Activated effector memory CD4-positive, alpha-beta T cell treated with Interleukin-2 at 50 U/mL for 16 hours (primary cell): ENCODE measurements around the gene ZNRF1.

ENCODE experiments used
- DNase-seq: peaks from one replicate; pipeline ENCODE4 v3.0.0-alpha.2; 2020

ZNRF1 gene

DNA sequence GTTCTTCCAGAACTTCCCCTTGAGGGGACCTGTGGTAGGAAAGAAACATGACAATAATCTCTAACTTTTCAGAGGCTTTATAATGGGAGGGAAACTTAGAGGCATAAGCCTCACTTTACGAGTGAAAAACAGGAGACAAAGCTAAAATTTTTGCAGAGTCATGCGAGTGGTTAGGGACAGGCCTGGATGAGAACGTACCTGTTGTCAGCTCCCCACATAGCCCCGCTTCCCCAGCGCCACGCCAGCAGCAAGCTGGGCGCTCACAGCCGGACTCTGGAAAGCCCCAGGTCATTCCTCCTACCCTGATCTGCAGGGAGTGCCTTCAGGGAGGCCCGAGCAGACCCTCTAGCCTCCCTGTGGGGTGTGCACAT lies 64.1 kb downstream of the ZNRF1 start:
- DNase-seq: no peak

DNA sequence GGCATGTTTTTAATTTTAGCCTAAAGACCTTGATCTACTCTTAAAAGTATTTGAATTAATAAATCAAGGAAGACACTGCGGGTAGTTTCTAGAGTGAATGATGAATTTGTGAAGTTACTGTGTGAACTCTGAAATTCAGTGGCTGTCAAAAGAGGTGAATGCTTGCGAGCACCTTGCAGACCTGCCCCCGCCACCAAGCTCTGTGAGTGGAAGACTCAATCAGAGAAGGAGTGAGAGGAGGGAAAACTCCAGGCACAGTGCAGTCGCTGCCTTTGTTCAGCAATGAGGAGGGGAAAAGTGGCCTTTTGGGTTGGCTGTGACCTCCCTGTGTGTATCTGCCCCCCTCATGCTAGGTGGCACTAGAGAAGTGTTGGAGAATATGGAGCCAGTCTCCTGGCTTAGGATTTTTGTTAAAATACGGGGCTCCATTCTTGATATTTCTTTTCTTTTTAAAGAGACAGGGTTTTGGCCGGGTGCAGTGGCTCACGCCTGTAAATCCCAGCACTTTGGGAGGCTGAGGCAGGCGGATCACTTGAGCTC lies 64.8 kb downstream of the ZNRF1 start:
- DNase-seq: no peak

DNA sequence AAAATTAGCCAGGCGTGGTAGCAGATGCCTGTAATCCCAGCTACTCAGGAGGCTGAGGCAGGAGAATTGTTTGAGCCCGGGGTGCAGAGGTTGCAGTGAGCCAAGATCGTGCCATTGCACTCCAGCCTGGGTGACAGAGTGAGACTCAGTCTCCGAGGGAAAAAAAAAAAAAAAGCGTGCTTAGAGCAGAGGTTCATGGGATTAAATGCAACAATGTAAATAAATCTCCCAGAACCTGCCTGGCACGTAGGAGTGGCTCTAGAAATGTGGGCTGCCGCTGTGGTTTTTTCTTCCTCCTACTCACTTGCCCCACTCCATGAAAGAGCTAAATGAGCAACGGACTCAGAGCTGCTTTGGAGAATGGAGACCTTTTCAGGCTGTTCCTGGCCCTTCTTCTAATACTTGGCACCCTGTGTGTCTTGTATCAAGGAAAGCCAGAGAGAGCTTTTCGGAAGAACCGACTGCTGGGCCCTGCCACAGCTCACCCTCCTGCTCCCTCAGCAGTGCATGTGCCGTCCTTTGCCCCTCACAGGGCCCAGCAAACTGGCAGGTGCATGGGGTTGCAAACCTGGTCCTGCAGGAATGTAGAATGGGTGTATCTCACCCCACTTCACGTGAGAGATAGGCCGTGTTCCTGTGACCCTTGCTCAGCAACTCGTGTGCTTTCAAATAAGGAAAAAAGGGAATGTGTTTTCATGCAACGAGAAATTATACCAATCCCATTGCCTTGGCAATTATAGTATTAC lies 65.8 kb downstream of the ZNRF1 start:
- no peak for DNase-seq

DNA sequence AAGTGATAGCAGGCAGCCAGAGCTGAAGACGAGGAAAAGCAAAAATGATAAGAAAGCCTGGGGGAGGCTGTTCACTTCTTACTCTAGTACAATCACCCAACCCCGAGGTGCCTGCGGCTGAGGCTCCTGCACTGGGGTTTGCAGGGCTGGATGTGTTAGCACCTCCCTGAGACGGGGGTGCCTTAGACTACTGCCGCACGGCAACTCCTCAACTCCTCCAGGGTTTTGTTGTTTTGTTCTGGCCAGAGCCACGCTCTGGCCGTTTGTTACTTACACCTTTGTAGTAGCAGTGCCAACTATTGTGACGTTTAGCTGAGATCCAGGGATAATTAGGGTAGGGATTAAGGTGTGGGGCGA lies 66.3 kb downstream of the ZNRF1 start:
- DNase-seq: peak; percentile 18

DNA sequence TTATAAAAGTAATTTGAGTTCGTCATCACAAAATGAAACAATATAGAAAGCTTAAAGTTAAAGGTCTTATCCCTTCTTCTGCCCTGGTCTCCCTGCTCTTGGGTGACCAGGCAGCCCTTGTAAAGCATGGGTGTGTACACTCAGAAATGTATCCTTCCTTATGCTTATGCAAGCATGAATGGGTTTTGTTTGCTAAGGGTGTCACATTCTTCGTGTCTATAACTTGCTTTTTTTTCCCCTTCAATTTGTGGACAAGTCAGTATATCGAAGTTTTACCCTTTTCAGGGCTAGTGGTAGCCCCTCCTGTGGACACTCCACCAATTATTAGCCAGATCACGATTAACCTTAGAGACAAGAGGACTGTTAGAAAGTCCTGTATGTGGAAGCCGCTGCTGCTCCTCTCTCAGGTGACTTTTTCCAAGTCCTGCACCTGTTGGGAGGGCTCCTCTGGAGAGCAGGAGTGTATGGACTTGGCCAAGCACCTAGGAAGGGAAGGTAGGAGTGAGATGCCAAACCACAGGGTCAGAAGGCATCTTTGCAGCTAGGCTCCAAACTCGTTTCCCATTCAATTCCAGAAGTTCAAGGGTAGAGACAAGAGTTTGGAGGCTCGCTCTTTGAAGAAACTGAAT lies 66.8 kb downstream of the ZNRF1 start:
- DNase-seq: no peak

DNA sequence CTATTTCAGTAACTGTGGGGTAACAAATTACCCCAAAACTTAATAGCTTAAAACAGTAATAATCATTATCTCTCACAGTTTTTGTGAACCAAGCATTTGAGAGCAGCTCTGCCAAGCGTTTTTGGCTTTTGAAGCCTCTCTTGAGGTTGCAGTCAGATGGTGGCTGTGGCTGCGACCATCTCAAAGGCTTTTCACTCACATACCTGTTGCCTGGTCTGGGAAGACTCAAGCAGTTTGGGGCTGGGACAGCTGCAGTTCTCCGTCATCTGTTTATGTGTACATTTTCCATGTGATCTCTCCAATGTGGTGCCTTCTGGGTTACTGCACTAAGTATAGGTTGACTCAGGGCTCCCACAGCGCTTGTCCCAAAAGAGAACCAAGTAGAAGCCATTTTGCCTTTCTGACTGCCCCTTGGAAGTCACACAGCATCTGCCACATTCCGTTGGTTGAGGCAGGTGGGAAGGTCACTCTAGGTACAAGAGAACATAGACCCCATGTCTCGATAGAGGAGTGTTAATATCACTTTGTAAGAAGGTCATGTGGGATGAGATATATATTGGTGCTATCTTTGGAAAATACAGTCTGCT lies 68.1 kb downstream of the ZNRF1 start:
- DNase-seq: no peak

DNA sequence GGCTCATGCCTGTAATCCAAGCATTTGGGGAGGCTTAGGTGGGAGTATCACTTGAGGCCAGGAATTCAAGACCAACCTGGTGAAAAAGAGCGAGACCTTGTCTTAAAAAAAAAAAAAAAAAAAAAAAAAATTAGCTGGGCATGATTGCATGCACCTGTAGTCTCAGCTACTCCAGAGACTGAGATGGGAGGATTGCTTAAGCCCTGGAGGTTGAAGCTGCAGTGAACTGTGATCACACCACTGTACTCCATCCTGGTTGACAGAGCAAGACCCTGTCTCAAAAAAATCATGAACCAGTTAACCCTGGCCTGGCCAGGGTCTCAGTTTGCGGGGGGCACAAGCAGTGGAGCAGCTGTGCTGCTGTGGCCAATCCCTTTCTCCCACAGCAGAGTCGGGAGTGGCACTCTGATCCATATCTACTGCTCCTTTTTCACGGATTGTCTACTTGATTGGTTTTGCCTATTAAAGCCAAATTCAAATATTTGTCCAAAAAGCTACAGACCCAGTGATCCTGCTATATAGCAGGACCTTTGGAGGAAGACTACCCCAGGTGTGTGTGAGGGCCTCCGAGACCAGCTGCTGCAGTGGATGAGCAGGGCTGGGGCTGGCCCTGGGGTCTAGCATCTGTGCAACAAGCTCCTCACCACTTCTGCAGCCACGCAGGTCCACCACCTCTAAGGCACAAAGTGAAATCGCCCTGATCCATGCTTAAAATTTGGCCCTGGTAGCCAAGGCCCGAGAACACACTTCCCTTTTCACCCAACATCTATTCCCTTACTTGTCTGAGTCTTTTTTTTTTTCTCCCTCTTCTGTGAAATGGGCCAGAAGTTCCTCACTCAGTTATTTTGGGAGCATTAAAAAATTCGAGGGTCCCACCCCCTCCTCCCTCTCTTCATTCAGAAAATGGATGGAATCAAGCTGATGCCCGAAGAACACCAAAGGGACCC lies 69.5 kb downstream of the ZNRF1 start:
- DNase-seq: no peak

DNA sequence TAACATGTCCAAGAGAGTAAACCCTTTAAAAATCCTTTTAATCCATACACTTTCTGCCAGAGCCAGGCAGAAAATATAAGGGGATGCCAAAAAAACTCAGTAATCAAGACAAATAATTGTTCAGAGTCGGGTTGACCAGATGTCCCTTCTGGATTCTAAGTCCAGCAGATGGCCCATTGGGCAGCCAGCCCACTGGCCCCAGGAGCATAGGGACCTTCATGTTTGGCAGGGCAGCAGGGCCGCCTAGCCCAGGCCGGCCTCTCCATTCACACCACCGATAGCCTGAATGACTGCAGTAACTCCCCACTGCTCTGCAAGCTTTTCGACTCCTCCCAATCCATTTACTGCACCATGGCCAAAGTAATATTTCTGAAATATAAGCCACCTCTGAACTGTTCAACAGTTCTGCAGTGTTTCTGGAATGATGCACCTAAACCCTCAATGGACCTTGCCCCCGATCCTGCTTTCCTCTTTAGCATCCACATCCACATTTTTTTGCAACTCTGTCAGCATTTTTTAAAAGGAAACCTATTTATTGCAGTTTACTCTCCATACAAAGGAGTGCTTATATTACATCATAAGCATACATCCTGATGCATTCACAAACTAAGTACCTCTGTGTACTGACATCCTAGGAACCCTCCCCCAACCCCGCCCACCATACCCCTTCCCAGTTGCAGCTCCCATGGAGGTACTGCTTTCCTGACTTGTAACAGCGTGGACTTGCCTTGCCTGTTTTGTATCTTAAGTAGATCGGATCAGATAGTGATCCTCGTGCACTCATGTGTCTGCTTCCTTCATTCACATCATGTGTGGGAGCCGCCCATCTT lies 71.4 kb downstream of the ZNRF1 start:
- no peak for DNase-seq

DNA sequence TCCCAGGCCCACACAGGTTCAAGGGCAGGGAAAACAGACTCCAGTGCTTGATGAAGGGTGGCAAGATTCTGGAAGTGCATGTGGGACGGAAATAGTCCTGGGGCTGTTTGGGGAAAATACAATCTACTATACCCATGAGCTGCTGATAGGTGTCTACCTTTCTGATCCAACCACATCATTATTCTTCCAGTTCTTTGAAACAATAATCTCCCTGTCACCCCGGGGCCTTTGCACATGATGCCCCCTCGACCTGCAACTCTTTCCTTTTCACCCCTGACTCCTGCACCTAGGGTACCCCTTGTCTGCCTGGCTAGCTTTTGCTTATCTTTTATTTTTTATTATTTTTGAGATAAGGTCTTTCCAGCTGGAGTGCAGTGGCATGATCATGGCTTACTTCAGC lies 72.8 kb downstream of the ZNRF1 start:
- no peak for DNase-seq

DNA sequence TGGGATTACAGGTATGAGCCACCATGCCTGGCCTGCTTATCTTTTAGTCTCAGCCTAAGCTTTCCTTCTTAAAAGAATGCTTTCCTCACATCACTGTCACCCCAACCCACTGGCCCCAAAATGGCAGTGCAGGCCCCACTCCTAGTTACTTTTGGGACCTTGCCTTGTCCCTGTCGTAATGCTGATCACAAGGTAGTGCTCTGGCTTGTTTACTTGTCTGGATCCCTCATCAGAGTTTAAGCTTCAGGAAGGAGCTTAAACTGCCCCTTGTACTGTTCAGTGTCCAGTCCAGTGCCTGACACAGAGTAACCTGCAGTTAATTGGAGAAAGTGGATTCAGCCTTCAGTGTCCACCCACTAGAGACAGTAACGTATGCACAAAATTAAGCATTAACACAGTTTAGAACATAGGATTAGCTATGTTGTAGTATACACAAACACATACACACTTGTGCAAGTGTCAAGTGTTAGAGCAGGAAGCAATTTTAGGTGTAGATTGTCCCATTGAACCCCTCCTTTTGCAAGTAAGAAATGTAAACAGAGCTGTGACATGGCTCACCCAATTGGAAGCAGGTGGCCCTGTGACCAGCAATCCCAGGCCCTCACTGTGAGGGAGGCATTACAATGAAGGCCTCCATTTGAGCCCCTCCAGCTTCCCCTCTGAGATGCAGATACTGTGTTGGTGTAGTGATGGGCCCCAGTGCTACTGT lies 73.6 kb downstream of the ZNRF1 start:
- DNase-seq: no peak

DNA sequence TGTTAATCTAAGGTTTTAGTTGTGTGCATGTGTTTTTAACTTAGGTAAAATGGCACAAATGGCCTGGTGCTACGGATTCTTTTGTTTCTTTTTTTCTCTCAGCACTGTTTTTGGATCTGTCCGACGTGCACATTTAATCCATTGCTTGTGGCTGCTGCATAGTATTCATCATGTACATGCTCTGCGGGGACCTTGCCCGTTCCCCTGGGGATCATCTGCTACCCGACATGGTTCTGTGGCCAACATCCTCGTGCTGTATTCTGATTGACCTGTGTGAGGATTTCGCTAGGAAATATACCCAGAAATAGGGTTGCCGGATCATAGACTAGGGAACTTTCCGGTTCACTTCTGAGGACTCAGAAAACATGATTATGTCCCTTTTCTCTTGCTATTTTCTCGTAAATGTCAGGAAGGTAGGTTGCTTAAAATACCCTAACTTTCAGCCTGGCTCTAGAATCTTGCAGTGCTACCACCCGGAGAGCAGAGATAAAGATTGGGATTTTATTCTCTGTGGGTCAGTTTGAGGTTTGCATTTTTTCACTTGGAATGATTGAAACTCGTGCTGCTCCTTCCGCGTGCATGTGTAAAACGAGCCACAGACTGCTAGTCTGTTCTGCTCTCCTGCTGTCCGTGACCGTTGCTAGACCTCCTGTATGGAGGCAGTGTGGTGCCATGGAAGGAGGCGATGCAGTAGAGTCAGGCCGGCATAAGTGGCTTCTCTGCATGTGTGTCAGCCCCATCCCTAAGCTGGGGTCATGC lies 74.9 kb downstream of the ZNRF1 start:
- DNase-seq: no peak

DNA sequence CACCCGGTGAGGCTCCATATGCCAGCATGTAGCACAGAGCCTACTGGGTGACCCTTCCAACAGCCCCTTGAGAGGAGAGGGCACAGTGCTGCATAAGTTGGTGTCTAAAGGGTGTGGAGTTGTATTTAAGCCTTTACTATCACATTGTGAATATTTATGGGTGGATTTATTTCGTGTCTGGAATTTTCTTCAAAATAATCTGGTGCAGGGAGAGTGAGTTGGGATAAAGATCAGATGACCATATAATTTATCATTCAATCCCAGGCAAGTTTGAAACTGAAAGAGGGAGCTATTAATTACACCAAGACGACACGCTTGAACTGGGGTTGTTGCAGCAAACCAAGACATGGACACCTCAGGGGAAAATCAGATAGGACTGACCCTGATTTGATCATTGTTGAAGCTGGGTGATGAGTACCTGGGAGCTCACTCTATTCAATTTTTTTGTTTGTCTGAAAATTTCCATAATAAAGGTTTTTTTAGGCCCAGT lies 75.5 kb downstream of the ZNRF1 start:
- DNase-seq: no peak

DNA sequence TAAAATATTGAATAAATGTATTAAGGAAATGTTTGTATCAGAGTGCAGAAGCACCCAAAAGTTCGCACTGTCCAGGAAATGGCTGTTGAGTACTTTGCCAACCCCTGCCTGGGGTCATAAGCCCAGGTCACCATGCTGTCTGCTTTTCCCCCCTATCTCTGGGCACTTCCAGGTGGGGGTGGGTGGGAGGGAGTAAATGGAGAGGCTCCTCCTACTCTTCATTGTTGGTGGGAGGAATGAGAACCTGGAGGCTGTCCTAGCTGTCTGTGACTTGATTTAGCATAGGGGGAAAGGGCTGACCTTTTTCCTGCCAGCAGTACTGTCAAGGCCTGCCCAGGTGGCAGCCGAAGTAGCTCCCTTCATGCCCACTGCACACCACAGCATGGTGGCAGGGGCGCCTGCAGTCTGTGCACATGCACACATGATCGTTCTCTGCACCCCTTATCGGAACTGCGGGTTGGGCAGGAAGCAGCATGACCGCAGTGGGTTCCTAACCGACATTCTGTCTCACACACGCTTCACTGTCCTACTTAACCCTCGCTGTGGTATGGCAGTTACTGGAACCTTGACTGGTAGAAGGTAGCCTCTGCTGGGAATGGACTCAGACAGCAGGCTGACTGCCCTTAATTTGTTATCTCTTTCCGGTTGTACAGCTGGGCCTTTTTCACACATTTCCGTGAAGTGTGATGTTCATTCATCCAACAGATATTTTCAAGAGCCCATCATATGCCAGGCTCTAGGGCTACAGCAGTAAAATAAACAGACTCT lies 76.3 kb downstream of the ZNRF1 start:
- peak; percentile 82 for DNase-seq

DNA sequence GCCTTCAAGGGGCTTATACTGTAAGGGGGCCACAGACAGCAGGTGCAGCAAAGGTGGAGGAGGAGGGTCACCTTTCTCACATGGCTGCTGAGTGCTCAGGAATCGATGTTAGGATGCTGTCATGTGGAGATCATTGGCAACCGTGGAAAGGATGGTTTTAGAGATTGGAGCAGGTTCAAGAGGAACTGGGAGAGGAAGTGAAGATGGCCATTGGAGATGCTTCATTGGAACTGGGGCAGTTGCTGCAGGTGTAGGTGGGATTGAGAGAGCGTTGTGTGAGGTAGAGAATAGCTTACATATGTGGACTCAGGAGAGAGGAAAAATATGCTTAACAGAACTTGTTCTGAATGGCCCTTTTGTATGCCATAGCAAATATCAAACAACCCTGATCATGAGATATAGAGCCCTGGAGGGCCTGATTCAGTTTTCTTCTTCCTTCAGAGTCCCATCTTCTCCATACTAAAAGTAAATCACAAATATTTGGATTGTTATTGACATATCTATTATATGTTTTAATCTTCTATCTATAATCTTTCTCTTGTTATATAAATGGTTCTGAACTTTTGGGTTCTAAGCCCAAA lies 77.0 kb downstream of the ZNRF1 start:
- no peak for DNase-seq

DNA sequence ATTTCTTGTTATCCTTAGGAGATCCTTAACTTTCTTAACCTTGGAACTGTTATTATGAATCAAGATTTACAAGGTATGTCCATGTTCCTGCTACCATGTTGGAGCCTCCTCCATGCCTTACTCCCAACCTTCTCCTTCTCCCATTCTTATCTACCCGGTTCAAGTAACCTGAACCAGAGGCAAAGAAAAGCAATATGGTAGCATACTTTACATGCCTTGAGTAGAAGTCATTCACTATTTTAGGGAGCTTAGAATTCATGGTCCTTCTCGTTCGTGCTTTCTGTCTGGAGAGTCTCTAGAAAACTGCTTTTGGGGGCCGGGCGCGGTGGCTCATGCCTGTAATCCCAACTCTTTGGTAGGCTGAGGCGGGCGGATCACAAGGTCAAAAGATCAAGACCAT lies 80.1 kb downstream of the ZNRF1 start:
- DNase-seq: no peak

DNA sequence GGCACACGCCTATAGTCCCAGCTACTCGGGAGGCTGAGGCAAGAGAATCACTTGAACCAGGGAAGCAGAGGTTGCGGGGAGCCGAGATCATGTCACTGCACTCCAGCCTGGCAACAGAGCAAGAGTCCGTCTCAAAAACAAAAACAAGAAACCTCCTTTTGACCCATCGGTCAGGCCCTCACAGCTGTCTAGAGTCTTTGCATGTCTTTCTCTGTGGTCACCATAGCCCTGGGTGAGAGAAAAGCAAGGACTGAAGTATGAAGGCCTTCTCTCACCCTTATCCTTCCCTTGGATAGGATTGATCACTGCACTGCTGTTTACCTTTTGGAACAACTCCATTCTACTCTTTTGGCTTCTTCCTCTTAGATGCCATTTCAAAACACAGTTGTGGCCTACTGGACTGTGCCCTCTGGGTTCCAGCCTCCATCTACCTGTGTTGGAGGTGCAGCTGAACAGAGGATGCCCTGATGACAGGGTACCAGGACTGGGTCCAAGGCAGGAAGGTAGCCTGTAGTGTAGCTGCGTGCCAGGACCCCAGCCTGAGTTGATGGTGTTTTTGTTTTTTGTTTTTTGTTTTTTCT lies 80.6 kb downstream of the ZNRF1 start:
- DNase-seq: no peak

DNA sequence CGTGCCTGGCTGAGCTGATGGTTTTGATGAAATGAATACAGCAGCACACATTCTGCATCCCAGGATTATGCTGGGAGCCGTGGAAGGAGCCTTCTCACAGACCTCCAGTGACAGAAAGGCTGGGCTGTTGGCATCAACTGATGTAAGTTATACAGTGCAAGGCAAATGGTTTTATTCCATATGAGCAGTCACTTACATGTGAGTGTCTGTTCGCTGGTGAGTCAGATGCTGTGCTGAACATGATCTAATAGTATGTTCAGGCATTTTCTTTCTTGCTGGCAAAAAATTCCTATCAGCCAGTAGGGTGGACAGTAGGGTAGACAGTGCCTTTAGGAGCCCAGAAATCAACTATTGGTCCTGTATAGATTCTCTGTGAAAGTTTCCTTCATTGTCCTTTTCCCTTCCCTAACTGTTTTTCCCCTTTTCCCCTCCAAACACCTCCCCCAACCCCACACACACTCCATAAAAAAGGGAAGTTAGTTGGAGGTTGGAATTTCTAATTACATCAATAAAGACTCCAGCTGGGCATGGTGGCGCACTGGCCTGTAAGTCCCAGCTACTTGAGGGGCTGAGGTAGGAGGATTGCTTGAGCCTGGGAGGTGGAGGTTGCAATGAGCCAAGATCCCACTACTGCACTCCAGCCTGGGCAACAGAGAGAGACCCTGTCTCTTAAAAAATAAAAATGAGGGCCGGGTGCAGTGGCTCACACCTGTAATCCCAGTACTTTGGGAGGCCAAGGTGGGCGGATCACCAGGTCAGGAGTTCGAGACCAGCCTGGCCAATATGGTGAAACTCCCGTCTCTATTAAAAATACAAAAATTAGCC lies 81.6 kb downstream of the ZNRF1 start:
- DNase-seq: no peak
